Measurements from ENCODE around the gene LACTB.

- TF ChIP-seq CTCF (IDR thresholded peaks at IDR 0.05) (no peak), POLR2A (IDR thresholded peaks at IDR 0.05) (no peak)
Observed at GRCh38 chr15:63082366-63082765, 39.3 kb upstream of the LACTB start.
